ENCODE measurements around the gene GNB1L. TPM values are rescaled to one million over a fixed set of nuclear protein-coding genes. Genes with fewer than 3 reads are reported as not detected.

The GNB1L gene
- total RNA-seq, 2 experiments from 2014 or later: 3.0 to 6.5 TPM

- Histone ChIP-seq H3K27me3 (ENCODE audit: control insufficient read depth in 1 of 2, insufficient read depth in 2 of 2, low read length in 2 of 2) (no peaks in the 10 kb centered on the region), H3K9me3 (ENCODE audit: control insufficient read depth in 1 of 2, insufficient read depth in 1 of 2, low read length in 2 of 2) (no peaks in the 10 kb centered on the region), H3K4me1 (ENCODE audit: insufficient read depth, low read length) (no peaks in the 10 kb centered on the region), H3K36me3 (ENCODE audit: insufficient read depth, low read length) (peaks cover 30% of the 10 kb centered on the region), H3K4me3 (ENCODE audit: low read length) (no peak overlapping the region), H3K27ac (ENCODE audit: low read depth in 1 of 2, low read length in 2 of 2) (no peak overlapping the region)
- no peak overlapping the region for H3K4me3 Mint-ChIP-seq
- POLR2A ChIA-PET: no interaction called here
- no peak for DNase-seq
- peaks cover 29% of the 10 kb centered on the region for H3K36me3 Mint-ChIP-seq (ENCODE audit: low read depth)
- intact Hi-C loops (cut with DNase I, micrococcal nuclease): no loop called here
- no peaks in the 10 kb centered on the region for H3K9me3 Mint-ChIP-seq
- H3K4me1 Mint-ChIP-seq (ENCODE audit: low read depth): no peaks in the 10 kb centered on the region
- no peak overlapping the region for H3K27ac Mint-ChIP-seq
- ATAC-seq (ENCODE audit: poor library complexity): no peak
- no peak for TF ChIP-seq CTCF (IDR thresholded peaks at IDR 0.05)
- CTCF ChIA-PET: no interaction called here
- H3K27me3 Mint-ChIP-seq: no peaks in the 10 kb centered on the region
Measured at GRCh38 chr22:19802001-19802893, 52.4 kb downstream of the GNB1L start.

GRCh38 chr22:19801340-19802000 lies 53.2 kb downstream of the GNB1L start:
- DNase-seq (no peak), ATAC-seq (ENCODE audit: poor library complexity) (no peak)
- Mint-ChIP-seq H3K27me3 (no peaks in the 10 kb centered on the region), H3K27ac (no peak overlapping the region), H3K4me1 (ENCODE audit: low read depth) (peaks cover 3% of the 10 kb centered on the region), H3K4me3 (no peak overlapping the region), H3K36me3 (ENCODE audit: low read depth) (peaks cover 33% of the 10 kb centered on the region), H3K9me3 (no peaks in the 10 kb centered on the region)
- Histone ChIP-seq H3K36me3 (ENCODE audit: insufficient read depth, low read length) (peaks cover 29% of the 10 kb centered on the region), H3K9me3 (ENCODE audit: control insufficient read depth in 1 of 2, insufficient read depth in 1 of 2, low read length in 2 of 2) (no peaks in the 10 kb centered on the region), H3K4me3 (ENCODE audit: low read length) (no peak overlapping the region), H3K27me3 (ENCODE audit: control insufficient read depth in 1 of 2, insufficient read depth in 2 of 2, low read length in 2 of 2) (no peaks in the 10 kb centered on the region), H3K27ac (ENCODE audit: low read depth in 1 of 2, low read length in 2 of 2) (no peak overlapping the region), H3K4me1 (ENCODE audit: insufficient read depth, low read length) (no peaks in the 10 kb centered on the region)
- intact Hi-C loops (cut with DNase I, micrococcal nuclease): no loop called here
- CTCF ChIA-PET: no interaction called here
- TF ChIP-seq CTCF (IDR thresholded peaks at IDR 0.05): no peak
- POLR2A ChIA-PET: no interaction called here

GRCh38 chr22:19800761-19801244 lies 53.9 kb downstream of the GNB1L start:
- H3K4me3 Mint-ChIP-seq: no peak overlapping the region
- no peak overlapping the region for H3K27ac Mint-ChIP-seq
- ATAC-seq (ENCODE audit: poor library complexity) (no peak), DNase-seq (no peak)
- H3K36me3 ChIP-seq (ENCODE audit: insufficient read depth, low read length): peaks cover 23% of the 10 kb centered on the region
- H3K27me3 ChIP-seq (ENCODE audit: control insufficient read depth in 1 of 2, insufficient read depth in 2 of 2, low read length in 2 of 2): no peaks in the 10 kb centered on the region
- no peaks in the 10 kb centered on the region for H3K27me3 Mint-ChIP-seq
- no peak overlapping the region for H3K27ac ChIP-seq (ENCODE audit: low read depth in 1 of 2, low read length in 2 of 2)
- no peaks in the 10 kb centered on the region for H3K9me3 ChIP-seq (ENCODE audit: control insufficient read depth in 1 of 2, insufficient read depth in 1 of 2, low read length in 2 of 2)
- no peaks in the 10 kb centered on the region for H3K9me3 Mint-ChIP-seq
- ChIA-PET POLR2A (no interaction called here), CTCF (no interaction called here)
- H3K4me1 ChIP-seq (ENCODE audit: insufficient read depth, low read length): no peaks in the 10 kb centered on the region
- intact Hi-C loops (cut with DNase I, micrococcal nuclease): no loop called here
- H3K4me3 ChIP-seq (ENCODE audit: low read length): no peak overlapping the region
- no peak for TF ChIP-seq CTCF (IDR thresholded peaks at IDR 0.05)
- peaks cover 4% of the 10 kb centered on the region for H3K4me1 Mint-ChIP-seq (ENCODE audit: low read depth)
- H3K36me3 Mint-ChIP-seq (ENCODE audit: low read depth): peaks cover 38% of the 10 kb centered on the region
